ENCODE measurements around the gene AKAP8. TPM values are rescaled to one million over a fixed set of nuclear protein-coding genes. Genes with fewer than 3 reads are reported as not detected.

AKAP8 gene
- total and polyA plus RNA-seq, 3 experiments from 2014 or later = 22.3 to 59.8 (median 48.6) TPM

DNA sequence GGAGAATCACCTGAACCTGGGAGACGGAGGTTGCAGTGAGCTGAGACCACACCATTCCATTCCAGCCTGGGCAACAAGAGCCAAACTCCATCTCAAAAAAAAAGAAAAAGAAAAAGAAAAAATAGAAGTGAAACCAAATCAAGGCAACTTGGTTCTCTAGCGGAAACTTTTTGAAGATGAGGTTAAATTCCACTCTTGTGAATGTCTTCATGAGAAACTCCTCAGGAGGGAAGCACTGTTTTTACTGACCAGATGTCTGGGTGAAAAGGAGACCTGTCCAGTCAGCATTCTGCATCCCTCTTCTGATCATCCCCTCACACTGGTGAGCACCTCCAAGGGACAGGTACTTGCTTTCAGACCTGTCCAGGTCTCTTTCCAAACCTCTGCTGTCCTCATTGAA is 63.1 kb downstream of the AKAP8 start:
- H3K9me3 ChIP-seq (ENCODE audit: low read length) = no peaks in the 10 kb centered on the region
- CTCF ChIA-PET = no interaction called here
- peaks cover 81 to 92% (median 84%) of the 10 kb centered on the region in 3 donors for H3K4me1 Mint-ChIP-seq
- peak overlapping the region in 7 of 8 donors; percentile 10 to 90 (median 64) for H3K27ac Mint-ChIP-seq
- H3K27me3 Mint-ChIP-seq = no peaks in the 10 kb centered on the region
- peaks cover 86% of the 10 kb centered on the region for H3K4me1 ChIP-seq (ENCODE audit: insufficient read depth, low read length)
- H3K27ac ChIP-seq (ENCODE audit: low read depth, low read length) = no peak overlapping the region
- H3K36me3 ChIP-seq (ENCODE audit: insufficient read depth, low read length) = no peaks in the 10 kb centered on the region
- H3K27me3 ChIP-seq (ENCODE audit: insufficient read depth, low read length, poor library complexity, severe bottlenecking) = no peaks in the 10 kb centered on the region
- DNase-seq = peak in 1 of 5 donors; percentile 26
- POLR2A ChIA-PET = no interaction called here
- H3K4me3 Mint-ChIP-seq = peak overlapping the region; percentile 47 to 75 (median 60)
- H3K36me3 Mint-ChIP-seq = peaks cover 0 to 23% (median 3%) of the 10 kb centered on the region in 3 donors
- no peaks in the 10 kb centered on the region for H3K9me3 Mint-ChIP-seq
- no peak overlapping the region for H3K4me3 ChIP-seq (ENCODE audit: low read length)

GRCh38 chr19:15315101-15315500 is 64.5 kb downstream of the AKAP8 start:
- peaks cover 71 to 90% (median 82%) of the 10 kb centered on the region in 3 donors for H3K4me1 Mint-ChIP-seq
- CTCF ChIA-PET = no interaction called here

DNA sequence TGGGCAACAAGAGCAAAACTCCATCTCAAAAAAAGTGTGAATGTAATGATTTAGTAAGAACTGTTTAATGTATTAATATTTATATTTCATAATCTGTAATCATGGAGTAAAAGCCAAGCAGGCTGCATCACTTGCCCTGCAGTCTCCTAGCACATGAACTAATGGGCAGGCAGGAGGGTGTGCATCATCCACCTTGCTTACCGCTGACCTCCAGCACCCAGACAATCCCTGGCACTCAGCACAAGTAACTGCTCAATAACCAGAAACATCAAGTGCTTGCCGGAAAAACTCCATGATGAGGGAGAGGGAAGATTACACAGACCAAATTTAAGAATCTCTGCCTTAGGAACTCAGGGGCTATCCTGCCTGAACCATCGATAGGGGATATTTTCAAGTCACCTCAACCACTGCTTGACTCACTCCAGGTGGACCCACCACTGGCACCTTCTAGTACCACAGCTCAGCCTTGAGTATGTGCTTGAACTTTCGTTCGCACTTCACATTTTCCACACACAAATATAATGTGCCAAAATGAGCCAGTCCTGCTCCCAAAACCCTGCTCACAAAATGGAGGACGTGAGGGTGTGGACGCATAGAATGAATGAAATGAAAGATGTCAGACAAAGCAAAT is 65.8 kb downstream of the AKAP8 start:
- peak overlapping the region in 5 of 7 donors; percentile 7 to 58 (median 22) for H3K4me3 Mint-ChIP-seq
- no peaks in the 10 kb centered on the region for H3K9me3 Mint-ChIP-seq
- CTCF ChIA-PET = interaction anchor here (0.7 kb wide), 1 partner anchor 1474 kb away, joined by 5 read pairs; no protein-coding TSS in a partner anchor
- H3K36me3 ChIP-seq (ENCODE audit: insufficient read depth, low read length) = no peaks in the 10 kb centered on the region
- H3K4me3 ChIP-seq (ENCODE audit: low read length) = no peak overlapping the region
- H3K27me3 ChIP-seq (ENCODE audit: insufficient read depth, low read length, poor library complexity, severe bottlenecking) = no peaks in the 10 kb centered on the region
- no peaks in the 10 kb centered on the region for H3K9me3 ChIP-seq (ENCODE audit: low read length)
- peak overlapping the region in 6 of 8 donors; percentile 1 to 73 (median 34) for H3K27ac Mint-ChIP-seq
- POLR2A ChIA-PET = no interaction called here
- H3K36me3 Mint-ChIP-seq = peaks cover 0 to 22% (median 3%) of the 10 kb centered on the region in 3 donors
- DNase-seq = no peak
- peaks cover 69 to 90% (median 79%) of the 10 kb centered on the region in 3 donors for H3K4me1 Mint-ChIP-seq
- H3K27ac ChIP-seq (ENCODE audit: low read depth, low read length) = no peak overlapping the region
- H3K4me1 ChIP-seq (ENCODE audit: insufficient read depth, low read length) = peaks cover 74% of the 10 kb centered on the region
- no peaks in the 10 kb centered on the region for H3K27me3 Mint-ChIP-seq

More at GRCh38 chr19:15315101-15315500, 64.5 kb downstream of the AKAP8 start:
- Mint-ChIP-seq H3K9me3 (no peaks in the 10 kb centered on the region), H3K36me3 (peaks cover 0 to 23% (median 3%) of the 10 kb centered on the region in 3 donors), H3K27me3 (no peaks in the 10 kb centered on the region), H3K4me3 (peak overlapping the region in 5 of 7 donors; percentile 3 to 58 (median 41)), H3K27ac (peak overlapping the region in 4 of 8 donors; percentile 26 to 47 (median 30))
- DNase-seq = no peak
- no peak overlapping the region for H3K4me3 ChIP-seq (ENCODE audit: low read length)
- POLR2A ChIA-PET = no interaction called here
- peaks cover 80% of the 10 kb centered on the region for H3K4me1 ChIP-seq (ENCODE audit: insufficient read depth, low read length)
- H3K9me3 ChIP-seq (ENCODE audit: low read length) = no peaks in the 10 kb centered on the region
- no peaks in the 10 kb centered on the region for H3K36me3 ChIP-seq (ENCODE audit: insufficient read depth, low read length)
- H3K27me3 ChIP-seq (ENCODE audit: insufficient read depth, low read length, poor library complexity, severe bottlenecking) = no peaks in the 10 kb centered on the region
- H3K27ac ChIP-seq (ENCODE audit: low read depth, low read length) = no peak overlapping the region

- Histone ChIP-seq H3K27ac (ENCODE audit: low read depth, low read length) (no peak overlapping the region), H3K4me3 (ENCODE audit: low read length) (no peak overlapping the region), H3K36me3 (ENCODE audit: insufficient read depth, low read length) (no peaks in the 10 kb centered on the region), H3K27me3 (ENCODE audit: insufficient read depth, low read length, poor library complexity, severe bottlenecking) (no peaks in the 10 kb centered on the region), H3K4me1 (ENCODE audit: insufficient read depth, low read length) (peaks cover 71% of the 10 kb centered on the region), H3K9me3 (ENCODE audit: low read length) (no peaks in the 10 kb centered on the region)
- peak overlapping the region in 2 of 8 donors; percentile 17 to 48 for H3K27ac Mint-ChIP-seq
- H3K4me3 Mint-ChIP-seq = peak overlapping the region in 5 of 7 donors; percentile 2 to 44 (median 30)
- peaks cover 0 to 1% of the 10 kb centered on the region in 2 donors for H3K27me3 Mint-ChIP-seq
- DNase-seq = no peak
- H3K4me1 Mint-ChIP-seq = peaks cover 67 to 89% (median 87%) of the 10 kb centered on the region in 3 donors
- H3K9me3 Mint-ChIP-seq = no peaks in the 10 kb centered on the region
- ChIA-PET POLR2A (no interaction called here), CTCF (no interaction called here)
- H3K36me3 Mint-ChIP-seq = peaks cover 0 to 7% (median 0%) of the 10 kb centered on the region in 3 donors
Observed at GRCh38 chr19:15307169-15307568, 72.4 kb downstream of the AKAP8 start.

DNA sequence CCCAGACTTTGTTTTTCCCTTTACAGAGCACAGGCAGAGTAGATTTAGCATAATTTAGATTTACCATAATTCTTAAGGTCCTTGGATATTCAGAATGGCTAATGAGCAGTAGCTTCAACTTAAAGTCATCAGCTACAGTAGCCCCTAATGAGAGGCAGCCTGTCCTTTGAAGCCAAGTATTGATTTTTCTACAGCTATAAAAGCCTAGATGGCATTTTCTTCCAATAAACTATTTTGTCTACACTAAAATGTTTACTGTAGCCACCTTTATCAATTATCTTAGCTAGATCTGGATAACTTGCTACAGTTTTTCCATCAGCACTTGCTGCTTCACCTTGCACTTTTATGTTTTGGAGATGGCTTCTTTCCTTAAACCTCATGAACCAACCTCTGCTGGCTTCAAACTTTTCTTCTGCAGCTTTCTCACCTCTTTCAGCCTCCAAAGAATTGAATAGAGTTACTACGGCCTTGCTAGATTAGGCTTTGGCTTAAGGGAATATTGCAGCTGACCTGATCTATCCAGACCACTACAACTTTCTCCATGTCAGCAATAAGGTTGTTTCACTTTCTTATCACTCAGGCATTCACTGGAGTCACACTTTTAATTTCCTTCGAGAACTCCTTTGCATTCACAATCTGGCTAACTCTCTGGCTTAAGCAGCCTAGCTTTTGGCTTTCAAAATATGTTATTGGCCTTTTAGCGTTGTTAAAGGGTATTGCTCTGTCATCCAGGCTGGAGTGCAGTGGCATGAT is 73.8 kb downstream of the AKAP8 start:
- Histone ChIP-seq H3K9me3 (ENCODE audit: low read length) (no peaks in the 10 kb centered on the region), H3K27me3 (ENCODE audit: insufficient read depth, low read length, poor library complexity, severe bottlenecking) (no peaks in the 10 kb centered on the region), H3K4me3 (ENCODE audit: low read length) (no peak overlapping the region), H3K4me1 (ENCODE audit: insufficient read depth, low read length) (peaks cover 71% of the 10 kb centered on the region), H3K27ac (ENCODE audit: low read depth, low read length) (no peak overlapping the region), H3K36me3 (ENCODE audit: insufficient read depth, low read length) (no peaks in the 10 kb centered on the region)
- Mint-ChIP-seq H3K36me3 (peaks cover 0 to 4% (median 0%) of the 10 kb centered on the region in 3 donors), H3K9me3 (no peaks in the 10 kb centered on the region), H3K4me3 (peak overlapping the region in 6 of 7 donors; percentile 7 to 69 (median 42)), H3K27me3 (peaks cover 0 to 1% of the 10 kb centered on the region in 2 donors), H3K4me1 (peaks cover 69 to 88% (median 83%) of the 10 kb centered on the region in 3 donors), H3K27ac (peak overlapping the region in 4 of 8 donors; percentile 20 to 49 (median 43))
- no peak for DNase-seq
- ChIA-PET POLR2A (no interaction called here), CTCF (no interaction called here)

DNA sequence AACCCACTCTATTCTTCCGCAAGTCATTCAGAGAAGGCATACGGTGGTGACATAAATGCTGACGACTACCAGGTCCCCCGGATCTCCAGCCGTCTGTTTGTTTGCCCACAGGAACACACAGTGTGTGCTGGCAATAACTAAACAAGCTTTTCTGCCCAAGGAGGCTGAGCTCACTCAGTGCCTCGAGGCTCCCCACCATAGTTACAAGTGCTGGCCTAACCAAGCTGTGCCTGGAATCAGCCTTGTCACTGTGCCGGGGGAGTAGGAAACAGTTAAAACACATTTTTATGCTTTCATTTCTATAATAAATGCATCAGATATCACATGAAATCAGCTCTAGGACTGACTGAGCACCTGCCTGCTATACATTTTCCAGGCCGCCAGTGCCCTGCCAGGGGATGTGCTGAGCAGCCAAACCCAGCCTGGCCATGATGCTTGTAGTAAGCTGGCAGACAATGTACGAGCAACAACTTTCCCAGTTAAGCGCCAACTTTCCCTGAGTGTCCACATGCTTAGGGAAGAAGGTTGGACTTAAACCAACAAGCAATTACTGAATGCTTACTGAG is 75.4 kb downstream of the AKAP8 start:
- H3K9me3 Mint-ChIP-seq = no peaks in the 10 kb centered on the region
- H3K27me3 Mint-ChIP-seq = peaks cover 0 to 1% of the 10 kb centered on the region in 2 donors
- no peak for DNase-seq
- Histone ChIP-seq H3K36me3 (ENCODE audit: insufficient read depth, low read length) (no peaks in the 10 kb centered on the region), H3K27me3 (ENCODE audit: insufficient read depth, low read length, poor library complexity, severe bottlenecking) (no peaks in the 10 kb centered on the region), H3K4me3 (ENCODE audit: low read length) (no peak overlapping the region), H3K27ac (ENCODE audit: low read depth, low read length) (no peak overlapping the region), H3K9me3 (ENCODE audit: low read length) (no peaks in the 10 kb centered on the region), H3K4me1 (ENCODE audit: insufficient read depth, low read length) (peaks cover 76% of the 10 kb centered on the region)
- peaks cover 0 to 7% (median 0%) of the 10 kb centered on the region in 3 donors for H3K36me3 Mint-ChIP-seq
- ChIA-PET CTCF (interaction anchor here (1.1 kb wide), 1 partner anchor 36 kb away, joined by 3 read pairs; no protein-coding TSS in a partner anchor), POLR2A (interaction anchor here (0.6 kb wide), 1 partner anchor 202 kb away, joined by 3 read pairs; no protein-coding TSS in a partner anchor)
- H3K4me3 Mint-ChIP-seq = peak overlapping the region in 6 of 7 donors; percentile 27 to 86 (median 61)
- peak overlapping the region; percentile 15 to 97 (median 60) for H3K27ac Mint-ChIP-seq
- peaks cover 70 to 90% (median 83%) of the 10 kb centered on the region in 3 donors for H3K4me1 Mint-ChIP-seq
